Stimulated activated CD8-positive, alpha-beta memory T cell treated with anti-CD3 and anti-CD28 coated beads, Interleukin-4, amount 100 ng/mL, for 4 hours (primary cell): ENCODE data around the gene CMSS1.

Experiments used
- DNase-seq, 2 donors: peaks; one replicate each; pipeline ENCODE4 v3.0.0-alpha.2; 2020; ENCODE audit warnings: low read depth in 2 of 2, low spot score in 1 of 2

The CMSS1 gene

DNA sequence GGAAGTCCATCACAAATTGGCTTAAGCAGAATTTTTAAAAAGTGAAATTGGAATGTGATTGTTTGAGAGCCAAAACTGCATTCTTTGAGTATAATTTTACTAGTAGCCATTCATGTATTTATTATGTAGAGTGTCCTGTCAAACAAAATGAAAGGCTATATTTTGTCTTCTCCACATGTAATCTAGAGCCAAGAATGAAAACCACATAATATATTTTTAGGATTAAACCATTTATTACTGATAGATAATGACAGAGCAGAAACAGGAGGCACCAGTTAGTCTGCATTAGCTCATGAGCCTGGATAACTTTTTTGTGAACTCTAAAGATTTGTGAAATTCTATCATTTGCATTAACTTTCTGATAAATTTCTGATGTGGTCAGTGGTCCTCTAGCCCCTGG is 166.5 kb downstream of the CMSS1 start:
- no peak for DNase-seq

DNA sequence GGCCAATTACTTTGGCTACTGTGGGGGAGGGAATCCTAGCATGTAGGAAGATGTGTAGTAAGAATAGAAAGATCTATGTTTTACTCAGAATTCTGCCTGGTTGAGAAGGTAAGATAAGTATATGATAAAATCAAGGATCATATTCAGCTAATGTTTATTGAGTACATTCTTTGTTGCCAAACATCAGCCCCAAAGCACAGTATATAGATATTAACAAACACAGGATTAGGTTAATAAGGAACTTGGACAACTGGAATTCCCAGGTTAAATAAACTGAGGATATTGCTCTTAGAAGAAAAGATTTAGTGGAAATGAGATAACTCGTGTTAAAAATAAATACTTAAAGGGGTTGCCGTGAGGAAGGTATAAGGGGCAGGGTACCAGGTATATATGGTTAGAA is 167.0 kb downstream of the CMSS1 start:
- no peak for DNase-seq

DNA sequence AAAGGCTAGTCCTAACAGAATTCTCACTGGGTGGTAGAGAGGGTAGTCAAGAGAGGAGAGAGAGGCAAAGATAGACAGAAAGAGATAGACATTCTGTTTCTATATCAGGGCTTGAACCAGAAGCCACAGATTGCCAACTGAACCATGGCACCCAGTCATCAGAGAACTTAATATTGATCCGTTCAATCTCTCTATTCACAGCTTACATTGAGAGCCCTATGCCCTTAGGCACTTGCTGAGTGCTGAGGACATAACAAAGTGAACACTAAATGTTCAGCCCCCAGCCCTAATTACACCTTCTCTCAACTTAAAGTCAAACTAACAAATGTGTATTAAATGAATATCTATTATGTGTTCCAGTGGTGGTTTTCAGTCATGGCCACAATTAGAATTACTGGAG is 172.5 kb downstream of the CMSS1 start:
- no peak for DNase-seq

DNA sequence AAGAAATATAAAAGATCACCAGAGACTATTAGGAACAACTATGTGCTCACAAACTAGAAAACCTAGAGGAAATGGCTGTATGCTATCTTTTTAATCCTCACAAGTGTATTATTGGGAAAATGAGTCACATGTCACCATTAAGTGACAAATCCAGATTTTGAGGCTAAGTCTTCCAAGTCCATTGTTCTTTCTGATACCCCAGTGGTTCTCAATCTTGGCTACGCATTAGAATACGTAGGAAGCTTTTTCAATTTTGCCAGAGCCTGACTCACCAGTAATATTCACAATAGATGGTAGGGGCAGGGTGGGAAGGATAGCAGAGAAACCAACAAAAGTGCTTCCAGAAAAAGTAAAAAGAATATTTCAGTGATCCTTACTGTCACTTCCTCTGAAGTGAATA is 179.6 kb downstream of the CMSS1 start:
- DNase-seq, result no peak

DNA sequence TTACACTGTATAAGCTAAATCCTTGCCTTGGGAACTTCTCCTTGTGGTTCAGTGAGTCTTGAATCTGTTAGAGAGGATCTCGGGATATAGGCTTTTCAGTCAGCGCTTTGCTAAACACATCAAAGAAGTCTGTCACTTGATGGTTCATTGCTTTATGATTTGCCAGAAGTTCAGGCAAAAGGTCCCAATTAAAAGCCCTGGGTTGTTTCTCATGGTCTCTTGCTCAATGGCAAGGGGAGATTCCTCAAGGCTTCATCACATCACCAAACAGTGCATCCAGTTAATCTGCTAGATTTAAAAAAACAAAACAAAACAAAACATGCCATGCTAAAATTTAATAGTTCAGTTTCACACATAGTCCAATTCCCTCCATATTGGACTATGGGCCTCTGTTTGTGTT is 181.9 kb downstream of the CMSS1 start:
- no peak for DNase-seq

DNA sequence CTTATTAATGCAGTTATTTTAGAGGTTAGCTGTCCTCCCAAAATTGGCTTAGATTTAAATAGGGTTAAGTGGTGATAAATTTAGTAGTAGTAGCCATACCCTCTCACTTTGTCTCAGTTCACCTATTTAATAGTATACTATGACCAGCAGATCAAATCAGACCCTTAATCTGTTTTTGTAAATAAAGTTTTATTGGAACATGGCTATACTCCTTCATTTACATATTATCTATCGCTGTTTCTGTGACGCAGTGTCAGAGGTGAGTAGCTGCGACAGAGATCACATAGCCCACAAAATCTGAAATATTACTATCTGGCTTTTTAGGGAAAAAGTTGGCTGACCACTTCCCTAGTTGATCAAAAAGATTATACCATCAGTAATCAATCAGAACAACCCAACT is 183.4 kb downstream of the CMSS1 start:
- DNase-seq, result no peak

DNA sequence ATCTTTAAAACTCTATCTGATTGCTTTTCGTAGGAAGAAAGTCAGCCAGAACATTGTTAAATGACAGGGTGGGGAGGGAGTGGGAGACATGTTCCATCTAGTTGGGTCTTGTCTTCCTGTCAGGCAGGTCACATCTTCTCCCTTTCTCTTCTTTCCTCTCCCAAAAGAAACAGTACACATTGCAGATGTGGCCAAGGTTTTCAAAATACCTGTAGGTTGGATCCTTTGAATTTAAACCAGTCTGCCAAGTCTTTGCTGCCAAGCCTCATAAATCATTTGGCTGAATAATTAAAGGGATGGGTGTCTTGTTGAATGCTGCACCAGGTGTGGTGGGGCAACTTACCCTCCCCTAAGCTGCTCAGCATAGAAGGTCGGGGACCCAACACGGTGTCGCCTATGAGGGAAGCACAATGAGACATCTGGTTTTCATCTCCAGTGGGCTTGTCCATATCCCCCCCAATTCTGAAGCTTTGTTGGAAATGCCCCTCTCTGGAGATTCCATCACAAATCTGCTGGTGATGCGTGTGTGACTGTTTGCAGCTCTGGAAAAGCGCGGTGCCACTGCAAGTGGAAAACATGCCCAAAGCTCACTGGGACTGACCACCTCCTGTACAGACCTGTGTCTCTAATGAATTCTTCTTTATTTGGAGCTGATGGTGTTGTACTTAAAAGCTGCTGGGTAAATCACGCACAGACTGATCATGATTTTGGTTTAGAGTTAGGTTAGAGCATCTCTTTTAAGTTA is 184.0 kb downstream of the CMSS1 start:
- DNase-seq, result no peak

DNA sequence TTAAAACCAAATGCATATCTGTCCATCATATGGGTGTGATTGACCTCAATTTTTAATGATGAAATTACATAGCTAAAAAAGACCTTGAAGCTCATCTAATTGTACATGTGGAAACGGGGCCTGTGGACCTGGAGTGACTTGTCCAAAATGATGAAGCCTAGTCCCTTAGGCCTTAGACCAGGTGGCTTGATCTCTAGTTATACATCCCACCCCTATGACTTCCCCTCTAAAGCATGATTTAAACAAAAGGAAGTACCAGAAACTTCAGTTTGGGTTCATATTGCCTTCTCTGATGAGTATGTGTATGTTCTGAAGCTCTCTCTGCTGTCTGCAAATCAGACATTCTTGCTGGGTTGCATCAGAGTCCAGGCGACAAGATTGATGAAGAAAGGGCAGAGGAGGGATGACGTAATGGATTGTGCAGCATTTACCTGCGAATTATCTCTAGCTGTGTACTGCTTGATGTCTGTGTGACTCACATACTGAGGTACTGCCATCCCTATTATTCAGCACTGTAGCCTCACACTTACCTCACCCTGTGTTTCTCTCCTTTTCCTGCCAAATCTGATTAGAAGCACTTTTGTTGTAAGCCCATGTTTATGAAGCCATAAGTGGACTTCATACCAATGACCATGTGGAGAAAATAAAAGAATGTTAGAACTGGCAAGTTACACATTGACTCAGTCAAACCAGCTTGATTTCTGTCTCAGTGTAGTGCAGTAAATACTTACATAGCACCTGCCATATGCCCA is 185.1 kb downstream of the CMSS1 start:
- DNase-seq, result no peak

DNA sequence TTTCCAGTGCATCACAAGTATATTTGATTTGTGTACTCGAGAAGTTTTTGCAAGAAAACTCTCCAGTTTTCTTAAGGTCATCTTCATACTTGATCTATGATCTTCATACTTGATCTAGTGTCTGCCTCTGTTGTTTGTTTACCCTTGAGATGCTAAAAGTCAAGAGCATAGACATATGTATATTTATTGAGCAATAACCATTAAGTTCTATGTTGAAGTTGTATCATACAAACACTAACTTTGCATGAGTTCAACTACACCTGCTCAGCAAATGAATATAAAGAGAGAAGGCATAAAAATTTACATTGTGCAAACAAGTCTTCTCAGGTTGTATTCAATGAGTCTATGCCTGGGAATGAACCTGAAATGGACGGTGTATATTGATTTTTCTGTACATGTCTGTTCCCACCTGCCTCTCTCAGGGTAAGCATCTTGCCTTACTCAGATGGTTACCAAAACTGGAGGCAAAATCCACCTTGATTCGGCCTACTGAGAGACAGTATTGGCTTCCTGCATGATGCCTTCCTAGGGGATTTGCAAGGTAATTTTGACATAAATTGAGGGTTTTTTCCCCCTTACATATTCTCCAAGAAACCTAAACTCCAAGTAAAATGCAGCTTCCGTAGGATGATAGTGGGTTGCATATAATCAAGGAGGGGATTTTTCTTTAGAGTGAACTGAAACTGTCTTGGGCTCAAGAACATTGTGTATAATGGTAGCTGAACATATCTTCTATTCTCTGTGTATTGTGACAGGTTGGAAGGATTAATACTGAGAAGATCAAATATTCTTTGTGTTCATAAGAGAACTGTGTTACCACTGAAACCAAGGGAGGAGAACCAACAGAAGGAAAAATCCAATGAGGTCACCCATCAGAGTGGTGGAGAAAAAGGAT is 186.2 kb downstream of the CMSS1 start:
- no peak for DNase-seq

DNA sequence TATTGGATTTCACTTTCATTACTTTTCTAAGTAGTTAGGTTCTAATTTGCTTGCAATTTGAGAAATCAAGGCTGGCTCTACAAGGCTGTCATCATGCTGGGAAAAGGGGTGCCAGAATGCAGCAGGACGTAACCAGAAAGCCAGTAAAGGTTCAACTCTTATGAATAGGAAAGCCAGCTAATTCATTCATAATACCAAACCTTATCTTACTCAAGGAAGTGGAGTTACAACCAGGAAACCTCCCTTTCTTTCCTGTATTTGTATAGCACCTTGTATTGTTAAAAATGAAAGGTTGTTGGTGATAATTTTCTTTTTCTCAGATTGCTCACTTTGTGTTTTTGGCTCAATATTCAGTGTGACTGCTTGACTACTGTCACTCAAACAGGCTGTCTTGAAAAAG is 187.3 kb downstream of the CMSS1 start:
- no peak for DNase-seq

DNA sequence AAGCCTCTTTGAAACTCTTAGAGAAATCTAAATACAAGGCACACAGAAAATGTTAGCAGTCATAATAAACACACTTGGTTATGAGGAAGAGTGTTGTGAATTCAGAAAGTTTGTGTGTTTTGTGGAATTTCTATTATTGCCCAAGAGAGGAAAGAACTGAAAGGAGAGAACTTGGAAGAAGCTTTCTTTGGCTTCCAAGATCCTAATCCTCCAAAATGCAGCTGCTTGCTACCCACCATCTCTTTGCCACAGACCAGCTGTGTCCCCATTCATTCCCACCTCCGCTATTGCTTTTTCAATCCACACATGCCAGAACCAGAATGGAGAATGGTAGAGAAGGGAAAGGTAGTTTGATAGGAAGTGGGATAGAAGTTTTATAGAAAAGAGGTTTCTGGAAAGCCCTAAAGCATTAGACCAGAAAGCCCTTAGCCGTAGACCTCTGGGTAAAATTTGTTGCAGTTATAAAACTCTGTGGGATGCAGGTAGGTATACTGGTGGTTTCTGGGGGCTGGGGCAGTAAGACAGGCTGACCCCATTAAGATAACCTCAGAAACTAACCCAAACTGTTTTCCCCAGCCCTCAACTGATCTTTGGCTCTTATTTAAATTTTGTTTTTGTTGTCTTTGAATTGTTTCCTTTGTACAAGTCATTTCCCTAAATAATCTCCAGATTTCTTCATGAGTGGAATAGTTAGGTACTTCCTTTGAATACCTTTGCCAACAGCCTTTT is 188.2 kb downstream of the CMSS1 start:
- no peak for DNase-seq

DNA sequence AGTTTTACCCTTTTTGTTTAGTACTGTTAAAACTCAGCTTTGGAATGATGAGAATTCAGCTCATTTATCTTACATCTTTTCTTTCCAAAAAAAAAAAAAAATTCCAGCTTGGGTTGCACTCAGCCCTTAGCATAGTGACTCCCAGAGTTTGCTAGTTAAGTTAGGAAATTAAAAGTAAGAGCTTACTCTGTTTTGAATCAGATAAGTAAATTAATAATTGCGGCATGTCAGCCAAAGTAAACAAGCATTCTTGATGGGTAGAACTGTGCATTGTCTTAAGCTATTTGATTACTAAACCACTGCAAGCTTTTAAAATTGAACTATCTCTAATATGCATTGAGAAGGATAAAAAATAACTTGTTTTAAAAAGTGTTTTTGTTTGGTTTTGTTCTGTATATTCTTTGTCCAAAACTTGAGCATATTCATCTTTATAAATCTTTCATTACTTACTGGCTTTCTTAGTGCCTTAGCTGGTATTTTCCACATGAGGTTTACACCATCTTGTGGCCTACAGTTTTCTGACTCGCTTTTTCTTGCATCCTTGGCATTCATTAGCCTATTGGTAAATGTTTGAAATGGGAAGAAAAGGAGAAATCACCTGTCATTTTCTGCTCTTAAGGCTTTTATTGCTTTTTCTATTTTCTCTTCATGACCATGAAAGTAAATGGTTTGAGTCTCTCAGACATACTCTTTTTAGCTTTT is 189.1 kb downstream of the CMSS1 start:
- no peak for DNase-seq

DNA sequence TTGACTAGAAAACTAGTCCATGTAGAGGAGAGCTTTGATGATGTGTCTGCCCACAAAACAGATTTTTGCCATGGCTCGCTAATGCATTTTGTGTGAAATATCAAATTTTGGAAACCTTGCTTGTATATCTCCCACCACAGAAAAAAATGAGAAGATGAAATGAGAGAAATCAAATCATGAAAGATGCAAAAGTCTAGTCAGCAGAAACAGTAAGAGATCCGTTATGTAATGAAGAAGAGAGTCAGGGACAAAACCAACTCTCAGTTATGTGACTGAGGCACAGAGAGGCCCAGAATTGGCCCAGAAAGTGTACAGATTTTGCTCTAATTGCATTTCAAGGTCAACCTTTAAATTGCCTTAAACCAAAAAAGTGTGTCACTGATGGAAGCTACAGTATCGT is 189.7 kb downstream of the CMSS1 start:
- no peak for DNase-seq

DNA sequence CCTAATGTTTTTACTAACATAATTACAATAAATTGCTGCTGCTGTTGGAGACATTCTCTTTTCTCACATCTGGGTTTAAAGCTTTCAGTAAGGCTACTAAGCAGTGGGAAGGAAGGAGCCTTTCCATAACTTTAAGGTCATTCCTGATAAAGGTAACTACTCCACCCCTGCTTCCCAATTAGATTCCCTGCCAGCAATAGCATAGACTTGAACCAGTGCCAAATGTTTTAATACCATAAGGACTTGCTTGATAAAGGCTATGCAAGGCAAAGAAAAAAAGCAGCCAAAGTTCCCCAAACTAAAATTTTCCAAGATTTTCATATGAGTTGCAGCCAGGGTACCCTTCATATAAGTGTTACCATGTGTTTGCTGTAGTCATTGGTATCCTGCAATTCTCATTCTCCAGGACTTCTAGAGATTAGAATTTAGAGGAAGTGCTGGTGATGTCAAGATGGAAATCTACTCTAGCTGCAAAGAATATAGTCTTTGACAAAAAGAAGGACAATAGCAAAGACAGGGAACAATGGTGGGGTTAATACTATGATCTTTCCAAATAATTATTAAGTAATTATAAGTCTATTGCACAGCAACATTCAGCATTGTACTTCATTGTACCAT is 190.5 kb downstream of the CMSS1 start:
- DNase-seq, result no peak

DNA sequence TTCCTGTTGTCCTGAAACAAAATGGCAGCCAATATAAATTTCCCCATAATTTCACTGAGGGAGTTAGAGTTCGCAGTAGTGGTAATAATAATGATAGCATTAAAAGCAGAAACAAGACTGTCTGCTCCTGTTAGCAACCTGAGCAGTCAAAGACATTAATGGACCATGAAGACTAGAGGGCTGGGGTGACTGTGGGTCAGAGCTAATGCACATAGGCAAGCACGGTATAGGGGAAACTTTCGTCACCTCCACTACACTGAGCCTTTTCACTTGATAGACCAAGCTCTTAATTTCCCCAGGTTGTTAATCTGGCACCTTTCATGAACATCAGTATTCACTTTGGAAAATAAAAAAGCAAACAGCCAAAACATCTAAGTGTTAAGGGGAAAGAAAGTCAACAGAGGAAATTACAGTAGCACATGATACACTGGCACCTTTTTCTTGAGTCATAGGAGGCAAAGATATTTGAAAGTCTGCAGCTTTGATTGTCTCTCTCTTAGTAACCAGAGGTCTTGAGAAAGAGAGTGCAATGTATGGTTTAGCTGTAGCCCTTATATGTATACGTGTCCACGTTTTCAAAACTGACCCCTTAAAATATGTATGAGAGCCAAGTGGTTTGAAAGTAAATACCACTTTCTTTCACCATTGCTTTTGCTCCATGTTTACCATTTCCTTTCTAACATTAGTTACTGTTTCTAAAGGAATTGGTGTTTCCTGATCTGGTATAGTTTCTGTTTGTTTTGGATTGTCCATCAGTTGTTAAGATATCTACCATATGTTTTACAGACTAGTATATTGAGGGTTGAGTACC is 191.8 kb downstream of the CMSS1 start:
- DNase-seq, result no peak

DNA sequence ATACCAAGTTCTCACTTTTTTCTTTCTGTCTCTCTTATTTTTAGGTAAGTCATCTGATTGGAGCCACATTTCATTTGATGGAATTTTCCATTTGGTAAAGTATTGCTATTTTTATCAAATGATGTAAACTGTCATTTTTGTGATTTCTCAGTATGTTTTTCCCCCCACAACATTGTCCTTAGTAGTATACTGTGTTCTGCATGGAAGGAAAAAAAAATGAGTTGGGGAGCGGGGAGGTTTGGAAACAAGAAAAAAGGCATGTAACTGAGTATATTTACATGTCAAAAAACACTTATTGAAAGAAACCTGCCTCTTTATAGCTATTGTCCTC is 192.4 kb downstream of the CMSS1 start:
- DNase-seq, result no peak

DNA sequence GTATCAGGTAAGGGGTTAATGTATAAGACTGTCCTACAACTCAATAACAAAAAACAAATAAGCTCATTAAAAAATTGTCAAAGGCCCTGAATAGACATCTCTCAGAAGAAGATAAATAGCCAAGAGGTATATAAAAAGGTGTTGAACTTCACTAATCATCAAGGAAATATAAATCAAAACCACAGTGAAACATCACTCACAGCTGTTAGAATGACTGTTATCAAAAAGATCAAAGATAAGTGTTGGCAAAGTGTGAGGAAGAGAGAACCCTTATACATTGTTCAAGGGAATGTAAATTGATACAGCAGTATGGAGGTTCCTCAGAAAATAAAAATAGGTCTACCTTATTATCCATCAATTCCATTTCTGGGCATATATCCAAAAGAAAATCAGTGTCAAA is 201.1 kb downstream of the CMSS1 start:
- no peak for DNase-seq

DNA sequence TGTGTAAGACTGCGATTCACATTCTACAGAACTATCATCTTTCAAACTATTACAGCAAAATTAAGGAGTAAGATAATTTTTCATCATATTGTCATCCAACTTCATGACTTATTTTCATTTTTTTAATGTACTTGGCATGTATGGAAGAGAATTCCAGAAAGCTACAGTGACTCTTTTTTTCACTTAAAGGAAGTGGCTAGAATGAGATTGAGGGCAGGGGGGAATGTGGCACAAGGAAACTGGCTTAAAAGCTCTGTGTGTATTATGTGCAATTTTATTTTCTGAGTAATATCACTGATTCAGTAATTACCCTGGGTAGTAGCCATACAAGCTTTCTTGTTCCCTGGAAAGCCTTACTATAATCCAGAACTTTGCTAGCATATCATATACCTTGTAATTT is 202.1 kb downstream of the CMSS1 start:
- no peak for DNase-seq

DNA sequence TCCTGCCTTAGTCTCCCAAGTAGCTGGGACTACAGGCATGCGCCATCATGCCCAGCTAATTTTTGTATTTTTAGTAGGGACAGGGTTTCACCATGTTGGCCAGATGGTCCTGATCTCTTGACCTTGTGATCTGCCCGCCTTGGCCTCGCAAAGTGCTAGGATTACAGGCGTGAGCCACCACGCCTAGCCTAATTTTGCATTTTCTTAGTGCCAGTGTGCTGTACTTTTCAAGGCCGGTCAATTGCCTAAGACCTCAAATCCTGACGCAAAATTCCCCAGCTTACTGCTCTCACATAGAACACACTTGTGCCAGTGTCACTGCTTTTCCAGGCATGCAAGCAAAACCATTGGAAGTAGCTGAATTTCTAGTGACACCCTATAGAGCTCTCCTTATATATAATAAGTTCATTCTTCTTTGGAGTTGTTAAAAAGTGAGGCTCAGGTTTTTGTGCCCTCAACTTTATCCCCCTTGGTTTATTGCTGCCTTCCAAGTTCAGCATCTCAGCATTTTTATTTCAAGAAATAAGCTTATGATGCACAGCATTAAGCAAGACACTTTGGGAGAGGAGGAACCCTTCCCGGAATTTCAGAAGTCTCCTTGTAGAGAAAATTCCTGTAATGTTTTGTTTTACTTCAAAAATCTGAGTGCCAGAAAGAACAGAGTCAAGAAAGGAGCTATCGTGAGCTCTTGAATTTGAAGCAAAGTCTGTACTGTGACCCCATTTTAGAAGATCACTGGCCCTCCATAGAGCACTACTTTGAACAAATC is 203.4 kb downstream of the CMSS1 start:
- no peak for DNase-seq
